HL-60 (cell line): ENCODE data around the gene FUT2.

ENCODE experiments used
- DNase-seq, 2 experiments: peaks; one replicate each; pipeline ENCODE4 v3.0.0-alpha.2; 2010 to 2020; ENCODE audit warnings: low read depth in 1 of 2, low spot score in 1 of 2
- H3K27ac ChIP-seq: fragments of 250-450 bp; sonication (Bioruptor Pico); replicated peaks from 2 replicates; pipeline ENCODE4 v1.5.1; 2020; ENCODE audit warnings: mild to moderate bottlenecking, moderate library complexity
- H3K27me3 ChIP-seq: fragments of 250-450 bp; sonication (Bioruptor Pico); 2 replicates; pipeline ENCODE4 v1.5.1; 2021; ENCODE audit warnings: mild to moderate bottlenecking, moderate library complexity; ENCODE audit not compliant: insufficient read depth, poor library complexity, severe bottlenecking
- H3K4me3 ChIP-seq: replicated peaks from 2 replicates; pipeline ENCODE4 v1.5.1; 2011; ENCODE audit warnings: mild to moderate bottlenecking, control low read depth, low read length; ENCODE audit not compliant: insufficient read depth
- CTCF ChIP-seq: IDR thresholded peaks from one replicate; pipeline ENCODE4 v1.5.1; 2011; ENCODE audit warnings: low read length, control low read depth, inconsistent platforms; ENCODE audit not compliant: insufficient read depth
- GABPA ChIP-seq: IDR thresholded peaks from 2 replicates; pipeline ENCODE4 v1.6.1; 2012; ENCODE audit warnings: low read depth
- POLR2AphosphoS5 ChIP-seq: IDR thresholded peaks from 2 replicates; pipeline ENCODE4 v1.6.1; 2012; ENCODE audit warnings: low read depth
- REST ChIP-seq: IDR thresholded peaks from 2 replicates; pipeline ENCODE4 v1.6.1; 2012; ENCODE audit warnings: low read depth; ENCODE audit not compliant: insufficient replicate concordance
- SPI1 ChIP-seq: IDR thresholded peaks from 2 replicates; pipeline ENCODE4 v1.6.1; 2012; ENCODE audit warnings: low read depth, mild to moderate bottlenecking, borderline replicate concordance

Gene FUT2

GRCh38 chr19:48722196-48722708 lies 26.5 kb downstream of the FUT2 start:
- H3K27ac ChIP-seq: no peak overlapping the region

GRCh38 chr19:48724796-48725753 lies 29.3 kb downstream of the FUT2 start:
- DNase-seq: peak; percentile 57 to 68
- H3K4me3 ChIP-seq: no peak overlapping the region
- no peak for TF ChIP-seq CTCF
- TF ChIP-seq REST: no peak
- TF ChIP-seq SPI1: peak; percentile 91
- peak; percentile 54 for TF ChIP-seq GABPA
- H3K27me3 ChIP-seq: no peaks in the 10 kb centered on the region
- peak overlapping the region; percentile 65 for H3K27ac ChIP-seq

More at GRCh38 chr19:48722196-48722708, 26.5 kb downstream of the FUT2 start:
- no peaks in the 10 kb centered on the region for H3K27me3 ChIP-seq
- no peak overlapping the region for H3K4me3 ChIP-seq
- DNase-seq: no peak
- TF ChIP-seq POLR2AphosphoS5 (no peak), CTCF (no peak), SPI1 (no peak), REST (no peak), GABPA (no peak)

GRCh38 chr19:48726556-48726955 lies 30.8 kb downstream of the FUT2 start:
- Histone ChIP-seq H3K27ac (peak overlapping the region; percentile 25; the same call in 1 of the 2 replicates), H3K27me3 (no peaks in the 10 kb centered on the region), H3K4me3 (no peak overlapping the region)
- no peak for TF ChIP-seq POLR2AphosphoS5
- peak; percentile 84 for TF ChIP-seq SPI1
- TF ChIP-seq GABPA: peak; percentile 91
- no peak for TF ChIP-seq CTCF
- no peak for TF ChIP-seq REST
- DNase-seq: peak; percentile 61 to 91
